WERI-Rb-1 (cell line): ENCODE measurements around the gene DDX31.
A peak's percentile ranks its signal among the peaks of the same experiment; 100 is the strongest.
"Not testable (repeated sequence)": the region's sequence is repeated elsewhere in the genome, so short reads cannot be mapped to it uniquely, and the experiment has no call there.

ENCODE experiments used
- DNase-seq: peaks from one replicate; pipeline ENCODE4 v3.0.0-alpha.2; 2020
- H3K27ac ChIP-seq: fragments of 250-450 bp; sonication (Bioruptor Pico); 2 replicates; pipeline ENCODE4 v1.5.1; 2020; ENCODE audit warnings: mild to moderate bottlenecking, moderate library complexity
- H3K27me3 ChIP-seq: fragments of 250-450 bp; sonication (Bioruptor Pico); 2 replicates; pipeline ENCODE4 v1.5.1; 2021; ENCODE audit warnings: mild to moderate bottlenecking, low read depth, moderate library complexity; ENCODE audit not compliant: insufficient read depth, severe bottlenecking
- H3K36me3 ChIP-seq: fragments of 250-450 bp; sonication (Bioruptor Pico); 2 replicates; pipeline ENCODE4 v1.5.1; 2020; ENCODE audit warnings: mild to moderate bottlenecking, moderate library complexity
- H3K4me3 ChIP-seq: 2 replicates; pipeline ENCODE4 v1.5.1; 2011; ENCODE audit warnings: low read depth, mild to moderate bottlenecking, control low read depth, low read length
- H3K9me3 ChIP-seq: fragments of 250-450 bp; sonication (Bioruptor Pico); 2 replicates; pipeline ENCODE4 v1.5.1; 2021; ENCODE audit warnings: mild to moderate bottlenecking, moderate library complexity; ENCODE audit not compliant: severe bottlenecking
- TF ChIP-seq, protein P1 (sequence below): IDR thresholded peaks from 2 replicates; pipeline ENCODE4 v1.5.1; 2011; ENCODE audit warnings: low read depth, mild to moderate bottlenecking, control low read depth, inconsistent platforms, low read length

The DDX31 gene

GRCh38 chr9:132669698-132670456 lies at the start of gene DDX31:
DDX31 (minus strand) TSS chr9:132669983; CDS start chr9:132669934, 49 bp downstream.
- Histone ChIP-seq H3K27me3 (no peaks in the 10 kb centered on the region), H3K36me3 (peaks cover 40% of the 10 kb centered on the region), H3K9me3 (no peaks in the 10 kb centered on the region), H3K27ac (peak within 1 kb of the TSS; percentile 94), H3K4me3 (peak within 1 kb of the TSS; percentile 97)
- DNase-seq = peak; percentile 88
- TF ChIP-seq, protein P1, sequence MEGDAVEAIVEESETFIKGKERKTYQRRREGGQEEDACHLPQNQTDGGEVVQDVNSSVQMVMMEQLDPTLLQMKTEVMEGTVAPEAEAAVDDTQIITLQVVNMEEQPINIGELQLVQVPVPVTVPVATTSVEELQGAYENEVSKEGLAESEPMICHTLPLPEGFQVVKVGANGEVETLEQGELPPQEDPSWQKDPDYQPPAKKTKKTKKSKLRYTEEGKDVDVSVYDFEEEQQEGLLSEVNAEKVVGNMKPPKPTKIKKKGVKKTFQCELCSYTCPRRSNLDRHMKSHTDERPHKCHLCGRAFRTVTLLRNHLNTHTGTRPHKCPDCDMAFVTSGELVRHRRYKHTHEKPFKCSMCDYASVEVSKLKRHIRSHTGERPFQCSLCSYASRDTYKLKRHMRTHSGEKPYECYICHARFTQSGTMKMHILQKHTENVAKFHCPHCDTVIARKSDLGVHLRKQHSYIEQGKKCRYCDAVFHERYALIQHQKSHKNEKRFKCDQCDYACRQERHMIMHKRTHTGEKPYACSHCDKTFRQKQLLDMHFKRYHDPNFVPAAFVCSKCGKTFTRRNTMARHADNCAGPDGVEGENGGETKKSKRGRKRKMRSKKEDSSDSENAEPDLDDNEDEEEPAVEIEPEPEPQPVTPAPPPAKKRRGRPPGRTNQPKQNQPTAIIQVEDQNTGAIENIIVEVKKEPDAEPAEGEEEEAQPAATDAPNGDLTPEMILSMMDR = peak; percentile 28; the same call in 1 of the 2 replicates

- not testable (repeated sequence) for H3K27ac ChIP-seq, H3K9me3 ChIP-seq, H3K36me3 ChIP-seq, H3K4me3 ChIP-seq, DNase-seq, H3K27me3 ChIP-seq
Measured at GRCh38 chr9:132718381-132718928, 48.7 kb upstream of the DDX31 start.

DNA sequence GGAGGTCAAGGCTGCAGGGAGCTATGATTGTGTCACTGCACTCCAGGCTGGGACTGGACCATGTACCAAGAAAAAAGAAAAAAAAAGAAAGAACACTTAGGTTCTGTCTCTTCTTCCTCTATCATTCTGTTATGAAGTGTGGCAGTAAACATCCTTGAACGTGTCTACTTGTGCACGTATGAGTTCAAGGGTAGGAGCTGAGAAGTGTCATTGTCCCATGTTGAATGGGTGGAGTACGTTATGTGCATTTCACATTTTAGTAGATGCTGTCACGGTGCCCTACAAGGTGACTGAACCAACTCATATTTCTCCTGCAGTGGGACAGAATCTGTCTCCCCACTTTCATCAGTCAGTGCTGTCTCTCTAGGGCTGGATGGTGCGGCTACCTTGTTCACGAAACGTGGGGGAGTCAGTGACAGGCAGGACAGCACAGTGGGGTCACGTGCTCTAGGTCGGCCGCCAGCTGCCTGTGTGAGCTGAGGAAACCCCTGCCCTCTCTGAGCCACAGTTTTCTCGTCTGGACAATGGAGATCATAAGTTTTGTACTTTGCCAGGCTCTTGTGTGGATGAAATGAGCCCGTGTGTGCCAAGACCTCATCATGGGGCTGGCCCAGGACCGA lies 47.7 kb upstream of the DDX31 start:
- Histone ChIP-seq H3K27me3 (no peaks in the 10 kb centered on the region), H3K36me3 (no peaks in the 10 kb centered on the region), H3K4me3 (no peak overlapping the region), H3K9me3 (no peaks in the 10 kb centered on the region), H3K27ac (no peak overlapping the region)
- TF ChIP-seq, protein P1 = no peak
- DNase-seq = no peak

- Histone ChIP-seq H3K4me3 (no peak overlapping the region), H3K36me3 (no peaks in the 10 kb centered on the region), H3K27ac (no peak overlapping the region), H3K9me3 (peaks cover 3% of the 10 kb centered on the region), H3K27me3 (no peaks in the 10 kb centered on the region)
- TF ChIP-seq, protein P1 = no peak
- DNase-seq = no peak
Measured at GRCh38 chr9:132716007-132716406, 46.2 kb upstream of the DDX31 start.

DNA sequence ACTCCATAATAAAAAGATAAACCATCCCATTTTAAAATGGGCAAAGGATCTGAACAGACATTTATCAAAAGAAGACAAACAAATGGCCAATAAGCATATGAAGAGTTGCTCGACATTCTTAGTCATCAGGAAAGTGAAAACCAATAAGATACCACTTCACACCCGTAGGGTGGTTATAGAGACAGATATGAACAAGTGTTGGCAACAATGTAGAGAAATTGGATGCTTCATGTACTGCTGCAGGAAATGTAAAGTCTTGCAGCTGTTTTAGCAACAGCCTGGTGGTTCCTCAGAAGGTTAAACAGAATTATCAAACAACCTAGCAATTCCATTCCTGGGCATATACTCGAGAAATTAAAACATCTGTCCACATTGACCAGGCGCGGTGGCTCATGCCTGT lies 43.0 kb upstream of the DDX31 start:
- no peak for DNase-seq

DNA sequence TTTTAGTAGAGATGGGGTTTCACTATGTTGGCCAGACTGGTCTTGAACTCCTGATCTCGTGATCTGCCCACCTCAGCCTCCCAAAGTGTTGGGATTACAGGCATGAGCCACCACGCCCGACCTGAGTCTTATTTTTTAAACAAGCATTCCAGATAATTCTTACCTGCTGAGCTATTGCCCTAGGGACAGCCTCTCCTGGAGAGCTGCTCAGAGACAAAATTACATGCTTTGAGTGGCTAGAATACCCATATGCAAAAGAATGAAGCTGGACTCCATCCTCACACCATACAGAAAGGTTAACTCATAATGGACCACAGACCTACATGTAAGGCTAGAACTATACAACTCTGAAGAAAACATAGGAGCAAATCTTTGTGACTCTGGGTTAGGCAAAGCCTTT lies 42.1 kb upstream of the DDX31 start:
- no peak overlapping the region for H3K4me3 ChIP-seq
- H3K27me3 ChIP-seq = no peaks in the 10 kb centered on the region
- no peak overlapping the region for H3K27ac ChIP-seq
- H3K36me3 ChIP-seq = no peaks in the 10 kb centered on the region
- peaks cover 3% of the 10 kb centered on the region for H3K9me3 ChIP-seq
- TF ChIP-seq, protein P1 = no peak
- DNase-seq = no peak

More for the DNA sequence above, 43.0 kb upstream of the DDX31 start:
- H3K27ac ChIP-seq = no peak overlapping the region
- no peaks in the 10 kb centered on the region for H3K36me3 ChIP-seq
- H3K4me3 ChIP-seq = no peak overlapping the region
- TF ChIP-seq, protein P1 = no peak
- H3K27me3 ChIP-seq = no peaks in the 10 kb centered on the region
- H3K9me3 ChIP-seq = peaks cover 3% of the 10 kb centered on the region

DNA sequence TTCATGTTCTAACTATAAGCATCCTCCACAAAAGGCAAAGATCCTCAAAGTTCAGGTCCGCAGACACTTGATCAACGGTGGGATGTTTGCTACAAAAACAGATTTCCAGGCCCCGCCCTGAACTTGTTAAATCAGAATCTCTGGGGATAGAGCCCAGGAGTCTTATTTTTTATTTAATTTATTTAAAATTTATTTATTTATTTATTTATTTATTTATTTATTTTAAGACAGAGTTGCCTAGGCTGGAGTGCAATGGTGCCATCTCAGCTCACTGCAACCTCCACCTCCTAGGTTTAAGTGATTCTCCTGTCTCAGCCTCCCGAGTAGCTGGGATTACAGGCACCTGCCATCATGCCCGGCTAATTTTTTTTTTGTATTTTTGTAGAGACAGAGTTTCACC lies 41.4 kb upstream of the DDX31 start:
- DNase-seq, H3K27me3 ChIP-seq, H3K4me3 ChIP-seq, H3K9me3 ChIP-seq, H3K36me3 ChIP-seq, H3K27ac ChIP-seq: not testable (repeated sequence)
